ENCODE results near the gene PDE10A. TPM values are rescaled to one million over a fixed set of nuclear protein-coding genes. Genes with fewer than 3 reads are reported as not detected.

The PDE10A gene
- total and polyA plus RNA-seq, 2 of the 4 experiments (the other 2 are of a cell fraction), result 3.4 to 12.4 TPM

DNA sequence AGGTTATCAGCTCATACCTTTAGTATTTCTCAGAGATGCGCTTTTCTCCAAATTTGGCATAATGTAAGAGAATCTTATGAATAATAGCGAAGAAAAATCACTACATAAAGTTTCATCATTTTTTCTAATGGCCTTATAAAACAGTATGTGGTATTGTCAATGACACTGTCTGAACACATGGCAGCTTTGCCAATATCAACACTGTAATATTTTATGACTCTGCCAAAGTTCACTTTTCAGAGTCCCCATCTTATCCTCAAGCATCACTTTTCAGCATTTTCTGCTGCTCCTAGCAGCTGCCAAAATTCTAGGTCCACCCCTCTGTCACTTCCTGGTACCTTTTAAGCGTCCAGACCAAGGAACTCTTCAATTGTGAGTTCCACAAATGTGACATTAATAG, 182.1 kb downstream of the PDE10A start:
- Histone ChIP-seq H2AFZ (replicated peaks; ENCODE audit: low read length, poor library complexity) (no peak overlapping the region), H3K4me1 (ENCODE audit: control insufficient read depth, insufficient read depth, low read length) (peaks cover 3% of the 10 kb centered on the region; the same call in 1 of the 2 replicates), H4K91ac (ENCODE audit: insufficient read depth, low read depth, low read length) (no peak overlapping the region), H3K36me3 (ENCODE audit: control insufficient read depth, insufficient read depth, low read length) (no peaks in the 10 kb centered on the region), H4K8ac (ENCODE audit: low read depth in 2 of 2, low read length in 2 of 2) (no peak overlapping the region), H3K27ac (ENCODE audit: insufficient read depth, low read length) (no peak overlapping the region), H3K4me2 (ENCODE audit: low read depth, low read length) (no peak overlapping the region), H4K5ac (ENCODE audit: low read depth, low read length) (no peak overlapping the region), H3K4me3 (ENCODE audit: insufficient read depth, low read depth, low read length) (no peak overlapping the region), H2BK5ac (ENCODE audit: low read depth, low read length, poor library complexity, severe bottlenecking) (no peak overlapping the region), H4K20me1 (ENCODE audit: insufficient read depth, low read length) (no peaks in the 10 kb centered on the region), H3K79me1 (ENCODE audit: low read depth in 1 of 2, low read length in 2 of 2) (peaks cover 0 to 13% of the 10 kb centered on the region in 2 experiments; a peak in 1 of 4 replicates), H3K27me3 (ENCODE audit: control insufficient read depth, insufficient read depth, low read length) (no peaks in the 10 kb centered on the region), H3K9me3 (ENCODE audit: control insufficient read depth, insufficient read depth, low read length) (no peaks in the 10 kb centered on the region), H3K14ac (replicated peaks; ENCODE audit: low read depth, low read length) (no peak overlapping the region), H2AK5ac (ENCODE audit: low read depth, low read length) (no peak overlapping the region), H3K9me1 (ENCODE audit: insufficient read depth, low read length) (no peaks in the 10 kb centered on the region; the same call in 1 of the 2 replicates), H3K23ac (ENCODE audit: low read depth, low read length) (no peak overlapping the region), H2BK15ac (ENCODE audit: low read depth, low read length) (no peak overlapping the region), H2AK9ac (replicated peaks; ENCODE audit: low read depth, low read length, poor library complexity) (no peak overlapping the region), H3K18ac (ENCODE audit: low read depth, low read length) (no peak overlapping the region), H3K9ac (ENCODE audit: low read depth, low read length) (no peak overlapping the region), H3K56ac (ENCODE audit: extremely low read depth, insufficient read depth, low read length) (no peak overlapping the region), H2BK20ac (ENCODE audit: low read depth, low read length) (no peak overlapping the region), H2BK120ac (ENCODE audit: low read depth, low read length) (no peak overlapping the region), H3K4ac (ENCODE audit: low read depth, low read length) (no peak overlapping the region)
- CTCF ChIA-PET, result no interaction called here
- no TSS peak for BruUV-seq (replicated peaks)
- dilution Hi-C loops (cut with HindIII; ENCODE audit: low sequenced_read_pairs, unreplicated experiment), result no loop called here
- 71% methylated on average over 1 of the region's 3 CpGs; no CpG with 5 or more reads in 1 of the 2 experiments for WGBS, 2 experiments (ENCODE audit: extremely low coverage in 2 of 2, insufficient read length in 1 of 2)
- no peak for DNase-seq
- ATAC-seq (ENCODE audit: low read depth), result no peak
- in situ Hi-C loops (cut with MboI; ENCODE audit: low sequenced_read_pairs), result no loop called here
- POLR2A ChIA-PET (ENCODE audit: unreplicated experiment), result no interaction called here
- intact Hi-C loops (cut with micrococcal nuclease), result no loop called here
- TF ChIP-seq BHLHE40 (IDR thresholded peaks at IDR 0.05; ENCODE audit: low read depth, low read length) (no peak), FOS (IDR thresholded peaks at IDR 0.05; ENCODE audit: low read depth, low read length) (no peak), SMC3 (IDR thresholded peaks at IDR 0.05; ENCODE audit: low read depth, low read length) (no peak), POLR2A (IDR thresholded peaks at IDR 0.05; ENCODE audit: low read depth, low read length) (no peak), RFX5 (IDR thresholded peaks at IDR 0.05; ENCODE audit: low read depth, low read length) (no peak), CHD1 (IDR thresholded peaks at IDR 0.05; ENCODE audit: low read depth, low read length) (no peak), NFE2L2 (IDR thresholded peaks at IDR 0.05; ENCODE audit: low read depth, low read length) (no peak), RCOR1 (IDR thresholded peaks at IDR 0.05; ENCODE audit: insufficient replicate concordance, low read length) (no peak), CTCF (conservative IDR thresholded peaks at IDR 0.05; ENCODE audit: low read depth, low read length) (no peak), MAZ (IDR thresholded peaks at IDR 0.05; ENCODE audit: borderline replicate concordance, low read depth, low read length) (no peak), MAFK (IDR thresholded peaks at IDR 0.05; ENCODE audit: low read depth, low read length) (no peak)
- TF ChIP-seq, protein P1, sequence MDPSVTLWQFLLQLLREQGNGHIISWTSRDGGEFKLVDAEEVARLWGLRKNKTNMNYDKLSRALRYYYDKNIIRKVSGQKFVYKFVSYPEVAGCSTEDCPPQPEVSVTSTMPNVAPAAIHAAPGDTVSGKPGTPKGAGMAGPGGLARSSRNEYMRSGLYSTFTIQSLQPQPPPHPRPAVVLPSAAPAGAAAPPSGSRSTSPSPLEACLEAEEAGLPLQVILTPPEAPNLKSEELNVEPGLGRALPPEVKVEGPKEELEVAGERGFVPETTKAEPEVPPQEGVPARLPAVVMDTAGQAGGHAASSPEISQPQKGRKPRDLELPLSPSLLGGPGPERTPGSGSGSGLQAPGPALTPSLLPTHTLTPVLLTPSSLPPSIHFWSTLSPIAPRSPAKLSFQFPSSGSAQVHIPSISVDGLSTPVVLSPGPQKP (IDR thresholded peaks at IDR 0.05; ENCODE audit: borderline replicate concordance, low read depth, low read length), result no peak
- TF ChIP-seq, protein P2, sequence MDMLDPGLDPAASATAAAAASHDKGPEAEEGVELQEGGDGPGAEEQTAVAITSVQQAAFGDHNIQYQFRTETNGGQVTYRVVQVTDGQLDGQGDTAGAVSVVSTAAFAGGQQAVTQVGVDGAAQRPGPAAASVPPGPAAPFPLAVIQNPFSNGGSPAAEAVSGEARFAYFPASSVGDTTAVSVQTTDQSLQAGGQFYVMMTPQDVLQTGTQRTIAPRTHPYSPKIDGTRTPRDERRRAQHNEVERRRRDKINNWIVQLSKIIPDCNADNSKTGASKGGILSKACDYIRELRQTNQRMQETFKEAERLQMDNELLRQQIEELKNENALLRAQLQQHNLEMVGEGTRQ (IDR thresholded peaks at IDR 0.05; ENCODE audit: low read depth, low read length), result no peak
